ENCODE data around the gene RBM7. TPM values are rescaled to one million over a fixed set of nuclear protein-coding genes. Genes with fewer than 3 reads are reported as not detected.

The RBM7 gene
- total RNA-seq, 1 experiment from 2014 or later, result 41.1 TPM

- no peak overlapping the region for H3K27ac ChIP-seq (ENCODE audit: low read depth, low read length, poor library complexity, severe bottlenecking)
- ChIA-PET CTCF (no interaction called here), POLR2A (ENCODE audit: low non-redundant PET) (no interaction called here)
- peaks cover 13% of the 10 kb centered on the region for H3K27me3 ChIP-seq (replicated peaks; ENCODE audit: insufficient read depth, low read depth, low read length, poor library complexity)
- no TSS peak for BruUV-seq (replicated peaks)
- DNase-seq (ENCODE audit: low spot score), result no peak
- TF ChIP-seq EZH2 (IDR thresholded peaks at IDR 0.05; ENCODE audit: borderline replicate concordance, low read depth, low read length, poor library complexity, severe bottlenecking), result no peak
- no peak for TF ChIP-seq CTCF (conservative IDR thresholded peaks at IDR 0.05; ENCODE audit: low read depth, low read length)
- H3K9me3 ChIP-seq (ENCODE audit: low read depth, low read length, poor library complexity, severe bottlenecking), result no peaks in the 10 kb centered on the region
- H3K4me3 ChIP-seq (ENCODE audit: low read depth, low read length, poor library complexity, severe bottlenecking), result no peak overlapping the region
- H3K36me3 ChIP-seq (ENCODE audit: insufficient read depth, low read length, poor library complexity, severe bottlenecking), result no peaks in the 10 kb centered on the region
- H3K4me1 ChIP-seq (ENCODE audit: insufficient read depth, low read length, poor library complexity, severe bottlenecking), result no peaks in the 10 kb centered on the region
- intact Hi-C loops (cut with micrococcal nuclease; ENCODE audit: unreplicated experiment), result no loop called here
Measured at GRCh38 chr11:114358716-114359115, 41.8 kb upstream of the RBM7 start.

- CTCF ChIA-PET, result no interaction called here
- H3K4me1 ChIP-seq (ENCODE audit: insufficient read depth, low read length, poor library complexity, severe bottlenecking), result no peaks in the 10 kb centered on the region
- no peaks in the 10 kb centered on the region for H3K36me3 ChIP-seq (ENCODE audit: insufficient read depth, low read length, poor library complexity, severe bottlenecking)
- no peak overlapping the region for H3K4me3 ChIP-seq (ENCODE audit: low read depth, low read length, poor library complexity, severe bottlenecking)
- TF ChIP-seq CTCF (conservative IDR thresholded peaks at IDR 0.05; ENCODE audit: low read depth, low read length) (no peak), EZH2 (IDR thresholded peaks at IDR 0.05; ENCODE audit: borderline replicate concordance, low read depth, low read length, poor library complexity, severe bottlenecking) (no peak)
- H3K9me3 ChIP-seq (ENCODE audit: low read depth, low read length, poor library complexity, severe bottlenecking), result no peaks in the 10 kb centered on the region
- no TSS peak for BruUV-seq (replicated peaks)
- POLR2A ChIA-PET (ENCODE audit: low non-redundant PET), result no interaction called here
- H3K27me3 ChIP-seq (replicated peaks; ENCODE audit: insufficient read depth, low read depth, low read length, poor library complexity), result peaks cover 14% of the 10 kb centered on the region
- no peak overlapping the region for H3K27ac ChIP-seq (ENCODE audit: low read depth, low read length, poor library complexity, severe bottlenecking)
- intact Hi-C loops (cut with micrococcal nuclease; ENCODE audit: unreplicated experiment), result no loop called here
- DNase-seq (ENCODE audit: low spot score), result no peak
Measured at GRCh38 chr11:114359342-114359741, 41.1 kb upstream of the RBM7 start.

- Histone ChIP-seq H3K27ac (ENCODE audit: low read depth, low read length, poor library complexity, severe bottlenecking) (no peak overlapping the region), H3K27me3 (replicated peaks; ENCODE audit: insufficient read depth, low read depth, low read length, poor library complexity) (peaks cover 21% of the 10 kb centered on the region), H3K9me3 (ENCODE audit: low read depth, low read length, poor library complexity, severe bottlenecking) (no peaks in the 10 kb centered on the region), H3K36me3 (ENCODE audit: insufficient read depth, low read length, poor library complexity, severe bottlenecking) (no peaks in the 10 kb centered on the region), H3K4me1 (ENCODE audit: insufficient read depth, low read length, poor library complexity, severe bottlenecking) (no peaks in the 10 kb centered on the region), H3K4me3 (ENCODE audit: low read depth, low read length, poor library complexity, severe bottlenecking) (no peak overlapping the region)
- BruUV-seq (replicated peaks), result no TSS peak
- ChIA-PET POLR2A (ENCODE audit: low non-redundant PET) (interaction anchor here (0.6 kb wide), 1 partner anchor 47 kb away, joined by 6 read pairs; no protein-coding TSS in a partner anchor), CTCF (no interaction called here)
- TF ChIP-seq EZH2 (IDR thresholded peaks at IDR 0.05; ENCODE audit: borderline replicate concordance, low read depth, low read length, poor library complexity, severe bottlenecking) (no peak), CTCF (conservative IDR thresholded peaks at IDR 0.05; ENCODE audit: low read depth, low read length) (no peak)
- intact Hi-C loops (cut with micrococcal nuclease; ENCODE audit: unreplicated experiment), result no loop called here
- DNase-seq (ENCODE audit: low spot score), result no peak
Measured at GRCh38 chr11:114362326-114362725, 38.1 kb upstream of the RBM7 start.
